HL-60 (cell line): Measurements from ENCODE around the gene ROR1.

Experiments
- DNase-seq, 2 experiments: peaks; one replicate each; pipeline ENCODE4 v3.0.0-alpha.2; 2010 to 2020; ENCODE audit warnings: low read depth in 1 of 2, low spot score in 1 of 2
- H3K27ac ChIP-seq: fragments of 250-450 bp; sonication (Bioruptor Pico); replicated peaks from 2 replicates; pipeline ENCODE4 v1.5.1; 2020; ENCODE audit warnings: mild to moderate bottlenecking, moderate library complexity
- H3K27me3 ChIP-seq: fragments of 250-450 bp; sonication (Bioruptor Pico); 2 replicates; pipeline ENCODE4 v1.5.1; 2021; ENCODE audit warnings: mild to moderate bottlenecking, moderate library complexity; ENCODE audit not compliant: insufficient read depth, poor library complexity, severe bottlenecking
- H3K4me3 ChIP-seq: replicated peaks from 2 replicates; pipeline ENCODE4 v1.5.1; 2011; ENCODE audit warnings: mild to moderate bottlenecking, control low read depth, low read length; ENCODE audit not compliant: insufficient read depth
- CTCF ChIP-seq: IDR thresholded peaks from one replicate; pipeline ENCODE4 v1.5.1; 2011; ENCODE audit warnings: low read length, control low read depth, inconsistent platforms; ENCODE audit not compliant: insufficient read depth
- GABPA ChIP-seq: IDR thresholded peaks from 2 replicates; pipeline ENCODE4 v1.6.1; 2012; ENCODE audit warnings: low read depth
- POLR2AphosphoS5 ChIP-seq: IDR thresholded peaks from 2 replicates; pipeline ENCODE4 v1.6.1; 2012; ENCODE audit warnings: low read depth
- SPI1 ChIP-seq: IDR thresholded peaks from 2 replicates; pipeline ENCODE4 v1.6.1; 2012; ENCODE audit warnings: low read depth, mild to moderate bottlenecking, borderline replicate concordance
- TF ChIP-seq, protein P1 (sequence below): IDR thresholded peaks from 2 replicates; pipeline ENCODE4 v1.6.1; 2012; ENCODE audit warnings: low read depth; ENCODE audit not compliant: insufficient replicate concordance

Gene ROR1

DNA sequence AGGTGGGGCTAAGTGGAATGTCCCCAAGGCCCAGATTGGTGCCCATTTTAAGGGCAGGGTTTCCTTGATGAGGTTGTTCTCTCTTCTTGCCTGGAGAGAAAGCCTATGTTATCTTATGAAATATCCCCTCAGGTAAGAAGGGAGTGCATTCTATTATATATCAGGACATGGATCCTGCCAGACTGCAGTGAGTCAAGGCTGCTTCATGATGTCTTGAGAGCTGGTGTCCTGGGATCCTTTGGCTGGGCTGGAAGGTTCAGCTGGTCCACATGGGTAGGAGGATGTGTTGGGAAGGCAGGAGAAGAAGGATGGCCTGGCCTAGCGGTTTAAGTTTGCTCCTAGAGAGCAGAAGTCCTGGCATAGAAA is 207.6 kb downstream of the ROR1 start:
- no peak for DNase-seq
- H3K27me3 ChIP-seq, result no peaks in the 10 kb centered on the region
- no peak overlapping the region for H3K27ac ChIP-seq
- TF ChIP-seq, protein P1, sequence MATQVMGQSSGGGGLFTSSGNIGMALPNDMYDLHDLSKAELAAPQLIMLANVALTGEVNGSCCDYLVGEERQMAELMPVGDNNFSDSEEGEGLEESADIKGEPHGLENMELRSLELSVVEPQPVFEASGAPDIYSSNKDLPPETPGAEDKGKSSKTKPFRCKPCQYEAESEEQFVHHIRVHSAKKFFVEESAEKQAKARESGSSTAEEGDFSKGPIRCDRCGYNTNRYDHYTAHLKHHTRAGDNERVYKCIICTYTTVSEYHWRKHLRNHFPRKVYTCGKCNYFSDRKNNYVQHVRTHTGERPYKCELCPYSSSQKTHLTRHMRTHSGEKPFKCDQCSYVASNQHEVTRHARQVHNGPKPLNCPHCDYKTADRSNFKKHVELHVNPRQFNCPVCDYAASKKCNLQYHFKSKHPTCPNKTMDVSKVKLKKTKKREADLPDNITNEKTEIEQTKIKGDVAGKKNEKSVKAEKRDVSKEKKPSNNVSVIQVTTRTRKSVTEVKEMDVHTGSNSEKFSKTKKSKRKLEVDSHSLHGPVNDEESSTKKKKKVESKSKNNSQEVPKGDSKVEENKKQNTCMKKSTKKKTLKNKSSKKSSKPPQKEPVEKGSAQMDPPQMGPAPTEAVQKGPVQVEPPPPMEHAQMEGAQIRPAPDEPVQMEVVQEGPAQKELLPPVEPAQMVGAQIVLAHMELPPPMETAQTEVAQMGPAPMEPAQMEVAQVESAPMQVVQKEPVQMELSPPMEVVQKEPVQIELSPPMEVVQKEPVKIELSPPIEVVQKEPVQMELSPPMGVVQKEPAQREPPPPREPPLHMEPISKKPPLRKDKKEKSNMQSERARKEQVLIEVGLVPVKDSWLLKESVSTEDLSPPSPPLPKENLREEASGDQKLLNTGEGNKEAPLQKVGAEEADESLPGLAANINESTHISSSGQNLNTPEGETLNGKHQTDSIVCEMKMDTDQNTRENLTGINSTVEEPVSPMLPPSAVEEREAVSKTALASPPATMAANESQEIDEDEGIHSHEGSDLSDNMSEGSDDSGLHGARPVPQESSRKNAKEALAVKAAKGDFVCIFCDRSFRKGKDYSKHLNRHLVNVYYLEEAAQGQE, result no peak
- TF ChIP-seq CTCF (no peak), SPI1 (no peak), GABPA (no peak), POLR2AphosphoS5 (no peak)
- no peak overlapping the region for H3K4me3 ChIP-seq

GRCh38 chr1:63982201-63982600 is 208.4 kb downstream of the ROR1 start:
- TF ChIP-seq, protein P1, result no peak
- TF ChIP-seq GABPA, result no peak
- TF ChIP-seq SPI1, result no peak
- TF ChIP-seq POLR2AphosphoS5, result no peak
- TF ChIP-seq CTCF, result no peak
- H3K27me3 ChIP-seq, result no peaks in the 10 kb centered on the region
- no peak overlapping the region for H3K4me3 ChIP-seq
- no peak overlapping the region for H3K27ac ChIP-seq
- no peak for DNase-seq

- Histone ChIP-seq H3K4me3 (no peak overlapping the region), H3K27me3 (no peaks in the 10 kb centered on the region), H3K27ac (no peak overlapping the region)
- DNase-seq, result no peak
- TF ChIP-seq GABPA, result no peak
- TF ChIP-seq, protein P1, result no peak
- TF ChIP-seq SPI1, result no peak
- TF ChIP-seq POLR2AphosphoS5, result no peak
Measured at GRCh38 chr1:63983391-63984256, 209.8 kb downstream of the ROR1 start.
